Transverse colon (tissue), 4 donors: ENCODE results near the gene NIPAL1. TPM values are rescaled to one million over a fixed set of nuclear protein-coding genes. Genes with fewer than 3 reads are reported as not detected.

Experiments
- DNase-seq: peaks from one replicate; pipeline ENCODE4 v3.0.0-alpha.2; 2019
- H3K27ac ChIP-seq, 4 donors: fragments of 200-600 bp; sonication (generic); 2 replicates each; pipeline ENCODE4 v1.5.1; 2016 to 2018; ENCODE audit warnings: inconsistent platforms in 4 of 4
- H3K27me3 ChIP-seq: fragments of 200-600 bp; sonication (generic); 2 replicates; pipeline ENCODE4 v1.5.1; 2017; ENCODE audit warnings: inconsistent platforms
- H3K36me3 ChIP-seq, 4 donors: fragments of 200-600 bp; sonication (generic); 2 replicates each; pipeline ENCODE4 v1.5.1; 2017 to 2019; ENCODE audit warnings: inconsistent platforms in 4 of 4
- H3K4me1 ChIP-seq, 4 donors: fragments of 200-600 bp; sonication (generic); 2 replicates each; pipeline ENCODE4 v1.5.1; 2017 to 2020; ENCODE audit warnings: inconsistent platforms in 4 of 4
- H3K4me3 ChIP-seq, 4 donors: fragments of 200-600 bp; sonication (generic); 1 replicate in 1 of 4; 2 replicates in 3 of 4; pipeline versions ENCODE4 v1.5.1 to v1.6.1; 2017 to 2019; ENCODE audit warnings: inconsistent platforms in 4 of 4
- H3K9me3 ChIP-seq, 2 donors: fragments of 200-600 bp; sonication (generic); 2 replicates each; pipeline ENCODE4 v1.5.1; 2017 to 2019; ENCODE audit warnings: inconsistent platforms in 2 of 2
- EP300 ChIP-seq: sonication (generic); formaldehyde crosslinking; IDR thresholded peaks from one replicate; pipeline ENCODE4 v1.6.1; 2017; ENCODE audit warnings: antibody characterized with exemption, low read depth
- POLR2A ChIP-seq: fragments of 450-650 bp; IDR thresholded peaks from one replicate; pipeline ENCODE4 v1.6.1; 2016; ENCODE audit warnings: antibody characterized with exemption, mild to moderate bottlenecking, moderate library complexity
- POLR2AphosphoS5 ChIP-seq, 3 donors: sonication (generic); formaldehyde crosslinking; IDR thresholded peaks; one replicate each; pipeline ENCODE4 v1.6.1; 2016; ENCODE audit warnings: antibody characterized with exemption in 3 of 3
- whole genome bisulfite sequencing, 2 donors: methylation state at CpG; one replicate each; pipeline ENCODE4 v1.1.5; 2018; ENCODE audit warnings: low coverage in 1 of 2; 5-methylcytosine and 5-hydroxymethylcytosine counted together
- in situ Hi-C, 4 donors: fragments of 200-750 bp; cut with MboI; loops; one replicate each; pipeline versions ENCODE4 v1.15.0 to v1.15.1; 2017; ENCODE audit warnings: low sequenced_read_pairs in 3 of 4, low pct_ligation_motif_present in 1 of 4, low pct_unique_long_range_greater_than_20kb in 1 of 4
- intact Hi-C: fragments of 100-400 bp; cut with DNase I; formaldehyde crosslinking; loops from one replicate; pipeline ENCODE4 v1.15.1; 2023; ENCODE audit warnings: low total_unique reads
- total RNA-seq, 4 donors: library from RNA; depleted of rRNA; stranded (reverse); fragments of >200 nt; gene quantifications; one replicate each; pipeline ENCODE4 v1.1.0, GENCODE V29; 2016
- TF ChIP-seq, protein P1 (sequence below), 5 experiments: fragments of 200-600 bp in 3 of 5; fragments of 450-650 bp in 2 of 5; sonication (generic) in 3 of 5; IDR thresholded peaks; 1 replicate in 2 of 5; 2 replicates in 3 of 5; pipeline ENCODE4 v1.5.1; 2016 to 2017; ENCODE audit warnings: antibody characterized with exemption in 5 of 5, inconsistent platforms in 3 of 5, mild to moderate bottlenecking in 2 of 5, moderate library complexity in 1 of 5

The NIPAL1 gene
- total RNA-seq = 10 to 100 TPM; 37.5 to 47.7 (median 41.1) TPM

DNA sequence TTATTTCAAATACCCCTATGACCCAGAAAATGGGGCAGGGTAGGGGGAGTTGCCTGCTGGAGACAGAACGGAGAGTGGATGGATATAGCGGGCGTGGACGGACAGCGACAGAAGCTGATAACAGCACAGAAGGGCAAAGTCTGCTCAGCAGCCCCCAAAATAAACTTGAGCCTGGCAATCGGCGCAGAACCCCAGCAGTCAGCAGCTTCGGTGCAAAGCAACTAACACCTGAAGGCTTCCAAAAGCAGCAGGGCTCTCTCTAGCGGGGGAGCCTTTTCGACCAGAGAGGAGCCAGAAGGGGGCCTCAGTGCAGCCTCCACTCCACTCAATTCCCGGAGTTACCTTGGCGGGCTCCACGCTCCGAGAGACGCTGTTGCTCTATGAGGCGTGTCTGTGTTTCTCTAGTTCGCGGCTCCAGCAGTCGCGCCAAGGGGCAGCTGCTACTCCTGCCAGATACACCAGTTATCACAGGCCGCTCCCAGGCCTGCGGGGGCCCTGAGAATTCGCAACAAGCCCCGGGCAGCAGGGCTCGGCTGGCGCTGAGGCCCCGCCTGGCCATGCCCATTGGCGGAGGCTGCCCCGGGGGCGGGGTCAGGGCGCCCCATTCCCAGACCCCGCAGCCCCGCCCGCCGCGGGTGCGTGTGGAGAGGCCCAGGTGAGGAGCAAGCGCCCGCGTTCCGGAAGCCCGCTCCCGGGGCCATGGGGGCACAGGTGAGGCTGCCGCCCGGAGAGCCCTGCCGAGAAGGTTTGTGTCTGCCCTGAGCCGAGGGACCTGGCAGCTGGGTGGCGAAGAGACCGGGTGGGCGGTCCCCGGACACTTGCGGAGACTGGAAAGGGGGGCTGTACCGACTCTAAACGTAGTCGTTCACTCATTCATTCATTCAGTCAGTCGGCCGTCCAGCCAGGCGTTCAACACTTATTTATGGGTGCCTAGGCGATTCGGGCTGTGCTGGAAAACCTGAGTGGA is at the start of gene NIPAL1, which contains the start of gene CNGA1:
NIPAL1 (plus strand) TSS at position 632 of the 967 bp plus-strand sequence; CDS start at position 700, 68 bp downstream.
CNGA1 (minus strand) TSS at position 541 of the 967 bp plus-strand sequence. CDS start 63,992 bp downstream, outside the sequence.
- in situ Hi-C loops = no loop called here
- WGBS, 2 donors = 3% methylated on average over 41 of the region's 60 CpGs; no CpG with 5 or more reads in 1 of the 2 donors
- Histone ChIP-seq H3K36me3 (no peaks in the 10 kb centered on the region), H3K27me3 (peaks cover 4% of the 10 kb centered on the region), H3K27ac (peak within 1 kb of the TSS; percentile 84 to 88 (median 86)), H3K4me3 (peak within 1 kb of the TSS; percentile 39 to 71 (median 55)), H3K4me1 (peaks cover under 1 to 40% (median 22%) of the 10 kb centered on the region in 4 donors), H3K9me3 (no peaks in the 10 kb centered on the region)
- TF ChIP-seq POLR2A (peak; percentile 93), EP300 (no peak), POLR2AphosphoS5 (IDR thresholded peaks at IDR 0.05) (peak; percentile 72 to 84 (median 82))
- TF ChIP-seq, protein P1, sequence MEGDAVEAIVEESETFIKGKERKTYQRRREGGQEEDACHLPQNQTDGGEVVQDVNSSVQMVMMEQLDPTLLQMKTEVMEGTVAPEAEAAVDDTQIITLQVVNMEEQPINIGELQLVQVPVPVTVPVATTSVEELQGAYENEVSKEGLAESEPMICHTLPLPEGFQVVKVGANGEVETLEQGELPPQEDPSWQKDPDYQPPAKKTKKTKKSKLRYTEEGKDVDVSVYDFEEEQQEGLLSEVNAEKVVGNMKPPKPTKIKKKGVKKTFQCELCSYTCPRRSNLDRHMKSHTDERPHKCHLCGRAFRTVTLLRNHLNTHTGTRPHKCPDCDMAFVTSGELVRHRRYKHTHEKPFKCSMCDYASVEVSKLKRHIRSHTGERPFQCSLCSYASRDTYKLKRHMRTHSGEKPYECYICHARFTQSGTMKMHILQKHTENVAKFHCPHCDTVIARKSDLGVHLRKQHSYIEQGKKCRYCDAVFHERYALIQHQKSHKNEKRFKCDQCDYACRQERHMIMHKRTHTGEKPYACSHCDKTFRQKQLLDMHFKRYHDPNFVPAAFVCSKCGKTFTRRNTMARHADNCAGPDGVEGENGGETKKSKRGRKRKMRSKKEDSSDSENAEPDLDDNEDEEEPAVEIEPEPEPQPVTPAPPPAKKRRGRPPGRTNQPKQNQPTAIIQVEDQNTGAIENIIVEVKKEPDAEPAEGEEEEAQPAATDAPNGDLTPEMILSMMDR (IDR thresholded peaks at IDR 0.05) = no peak
- intact Hi-C loops = no loop called here
- DNase-seq = peak; percentile 92

DNA sequence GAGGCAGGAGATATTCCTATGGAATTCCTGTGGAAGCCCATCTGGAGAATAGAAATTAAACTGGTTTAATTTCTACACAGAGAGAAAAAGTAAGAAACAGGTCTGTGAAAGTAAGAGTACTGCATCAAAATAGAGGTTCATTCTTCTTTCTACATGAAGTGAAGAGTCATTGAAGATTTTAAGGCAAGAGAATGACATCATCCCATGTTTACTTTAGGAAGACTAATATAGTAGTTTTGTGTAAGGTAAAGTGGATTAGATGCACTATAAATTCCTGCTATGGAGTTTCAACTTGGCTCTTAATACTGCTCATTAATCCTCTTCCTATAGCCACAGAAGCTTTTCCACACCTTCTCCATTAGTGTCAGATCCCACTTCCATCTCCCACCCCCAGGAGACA is 47.7 kb upstream of the NIPAL1 start:
- no peaks in the 10 kb centered on the region for H3K4me1 ChIP-seq
- H3K4me3 ChIP-seq = no peak overlapping the region
- no peak for DNase-seq
- no peaks in the 10 kb centered on the region for H3K27me3 ChIP-seq
- no peak overlapping the region for H3K27ac ChIP-seq
- in situ Hi-C loops = no loop called here
- intact Hi-C loops = no loop called here
- H3K36me3 ChIP-seq = no peaks in the 10 kb centered on the region
- TF ChIP-seq POLR2AphosphoS5 (IDR thresholded peaks at IDR 0.05) = no peak
- TF ChIP-seq EP300 = no peak
- TF ChIP-seq, protein P1 (IDR thresholded peaks at IDR 0.05) = no peak
- TF ChIP-seq POLR2A = no peak
- H3K9me3 ChIP-seq = no peaks in the 10 kb centered on the region

DNA sequence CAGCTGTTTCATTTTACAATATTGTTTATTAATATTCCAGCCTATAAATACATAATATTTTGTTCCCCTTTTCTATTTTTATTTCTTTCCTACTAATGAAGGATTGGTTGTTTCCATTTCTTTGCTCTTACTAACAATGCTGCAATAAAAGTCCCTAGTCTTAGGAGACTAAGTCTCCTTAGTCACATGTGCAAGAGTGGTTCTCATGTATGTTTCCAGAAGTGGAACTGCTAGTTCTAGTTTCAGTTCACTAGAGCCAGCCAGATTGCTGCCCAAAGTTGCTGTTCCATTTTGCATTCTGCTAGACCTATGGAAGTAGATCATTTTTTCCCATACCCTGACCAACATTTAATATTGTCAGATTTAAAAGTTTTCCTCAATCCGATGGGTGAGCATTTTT is 44.4 kb upstream of the NIPAL1 start:
- in situ Hi-C loops = no loop called here
- TF ChIP-seq POLR2A (no peak), EP300 (no peak), POLR2AphosphoS5 (IDR thresholded peaks at IDR 0.05) (no peak)
- TF ChIP-seq, protein P1 (IDR thresholded peaks at IDR 0.05) = no peak
- H3K36me3 ChIP-seq = no peaks in the 10 kb centered on the region
- no peaks in the 10 kb centered on the region for H3K4me1 ChIP-seq
- H3K4me3 ChIP-seq = no peak overlapping the region
- WGBS, 2 donors = 77 to 94% methylated on average over 1 of the region's 1 CpG
- no peak overlapping the region for H3K27ac ChIP-seq
- no peak for DNase-seq
- intact Hi-C loops = no loop called here
- no peaks in the 10 kb centered on the region for H3K9me3 ChIP-seq
- H3K27me3 ChIP-seq = no peaks in the 10 kb centered on the region

DNA sequence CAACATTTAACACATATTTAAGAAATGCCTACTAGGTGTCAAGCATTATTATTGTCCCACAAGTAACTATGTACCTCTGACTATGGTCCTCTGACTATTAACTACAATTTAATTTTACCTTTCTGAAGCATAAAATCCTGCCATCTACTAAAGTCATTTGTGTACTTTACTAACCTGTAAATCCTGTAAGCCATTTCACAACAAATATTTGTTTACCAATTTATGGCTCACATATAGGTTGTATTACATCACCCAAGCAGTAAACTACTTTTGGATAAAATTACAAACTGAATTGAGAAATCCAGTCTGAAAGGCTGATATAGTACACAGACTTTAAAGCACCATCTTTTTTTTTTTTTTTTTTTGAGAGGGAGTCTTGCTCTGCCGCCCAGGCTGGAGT is 43.9 kb upstream of the NIPAL1 start:
- H3K4me1 ChIP-seq = no peaks in the 10 kb centered on the region
- 63 to 93% methylated on average over 1 of the region's 1 CpG for WGBS, 2 donors
- in situ Hi-C loops (no loop called here), intact Hi-C loops (no loop called here)
- H3K36me3 ChIP-seq = no peaks in the 10 kb centered on the region
- no peaks in the 10 kb centered on the region for H3K27me3 ChIP-seq
- no peak overlapping the region for H3K4me3 ChIP-seq
- H3K9me3 ChIP-seq = no peaks in the 10 kb centered on the region
- no peak for DNase-seq
- TF ChIP-seq EP300 = no peak
- TF ChIP-seq POLR2AphosphoS5 (IDR thresholded peaks at IDR 0.05) = no peak
- no peak overlapping the region for H3K27ac ChIP-seq
